Tibial nerve (tissue), 4 donors: ENCODE results near the gene MEIS1. TPM values are rescaled to one million over a fixed set of nuclear protein-coding genes. Genes with fewer than 3 reads are reported as not detected.

Experiments
- DNase-seq, 2 donors: peaks; one replicate each; pipeline ENCODE4 v3.0.0-alpha.2; 2019; ENCODE audit warnings: low spot score in 2 of 2
- H3K27ac ChIP-seq, 4 donors: fragments of 200-600 bp; sonication (generic) in 3 of 4; one replicate each; pipeline ENCODE4 v1.5.1; 2017 to 2019; ENCODE audit warnings: mild to moderate bottlenecking in 1 of 4
- H3K27me3 ChIP-seq, 2 donors: fragments of 200-600 bp; sonication (generic) in 1 of 2; one replicate each; pipeline versions ENCODE4 v1.5.1 to v1.6.0; 2017 to 2019
- H3K36me3 ChIP-seq, 3 donors: fragments of 200-600 bp; sonication (generic); one replicate each; pipeline ENCODE4 v1.5.1; 2018 to 2019
- H3K4me1 ChIP-seq, 4 donors: fragments of 200-600 bp; sonication (generic) in 3 of 4; one replicate each; pipeline ENCODE4 v1.5.1; 2017 to 2019
- H3K4me3 ChIP-seq, 4 donors: fragments of 200-600 bp; sonication (generic) in 3 of 4; one replicate each; pipeline ENCODE4 v1.5.1; 2017 to 2019; ENCODE audit warnings: mild to moderate bottlenecking in 1 of 4, moderate library complexity in 1 of 4
- H3K9me3 ChIP-seq, 4 donors: fragments of 200-600 bp; sonication (generic) in 3 of 4; one replicate each; pipeline ENCODE4 v1.5.1; 2017 to 2019
- EP300 ChIP-seq, 2 donors: sonication (generic); formaldehyde crosslinking; IDR thresholded peaks; one replicate each; pipeline ENCODE4 v1.6.1; 2017; ENCODE audit warnings: antibody characterized with exemption in 2 of 2, mild to moderate bottlenecking in 1 of 2
- POLR2A ChIP-seq, 2 donors: fragments of 450-650 bp; IDR thresholded peaks; one replicate each; pipeline ENCODE4 v1.6.1; 2017; ENCODE audit warnings: antibody characterized with exemption in 2 of 2, mild to moderate bottlenecking in 2 of 2, moderate library complexity in 2 of 2
- WGBS, 2 donors: methylation state at CpG; one replicate each; pipeline ENCODE4 v1.1.5; 2018; 5-methylcytosine and 5-hydroxymethylcytosine counted together
- total RNA-seq, 4 donors: library from RNA; depleted of rRNA; stranded (reverse); fragments of >200 nt; gene quantifications; one replicate each; pipeline ENCODE4 v1.1.0, GENCODE V29; 2016
- TF ChIP-seq, protein P1 (sequence below), 5 experiments: fragments of 200-600 bp in 3 of 5; fragments of 450-650 bp in 2 of 5; sonication (generic) in 3 of 5; IDR thresholded peaks; one replicate each; pipeline ENCODE4 v1.5.1; 2016 to 2019; ENCODE audit warnings: antibody characterized with exemption in 5 of 5, mild to moderate bottlenecking in 3 of 5, moderate library complexity in 2 of 5

The MEIS1 gene
- total RNA-seq, 4 donors from 2014 or later: 9.0 to 18.4 (median 12.5) TPM

DNA sequence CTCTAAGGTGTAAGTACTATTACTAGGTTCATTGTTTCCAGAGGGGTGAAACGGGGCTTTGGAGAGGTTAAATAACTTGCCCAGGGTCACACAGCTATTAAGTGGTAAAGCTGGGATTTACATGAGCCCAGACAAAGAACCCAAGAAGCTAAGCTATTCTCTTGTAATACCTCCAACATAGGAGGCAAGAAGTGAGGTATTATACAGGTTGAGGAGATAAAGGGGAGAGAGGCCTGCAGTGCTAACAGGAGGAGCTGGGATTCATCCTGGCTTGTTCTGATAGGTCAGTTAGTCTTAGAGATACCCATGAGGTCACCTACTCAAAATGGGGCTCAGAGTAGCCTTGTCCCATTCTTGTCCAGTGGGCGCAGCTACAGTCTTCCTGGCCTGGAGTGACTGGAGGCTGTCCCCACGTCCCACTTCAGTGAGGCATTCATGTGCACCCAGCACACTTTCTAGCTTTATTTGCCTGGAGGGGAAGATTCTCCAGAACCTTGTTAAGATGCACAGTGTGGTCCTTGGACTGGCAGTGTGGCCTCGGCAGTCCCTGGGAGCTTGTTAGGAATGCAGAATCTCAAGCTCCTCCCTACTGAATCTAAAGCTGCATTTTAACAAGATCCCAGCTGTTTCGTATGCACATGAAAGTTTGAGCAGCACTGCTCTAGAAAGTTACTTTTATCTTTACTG is 63.5 kb downstream of the MEIS1 start:
- H3K9me3 ChIP-seq: no peaks in the 10 kb centered on the region
- no peak overlapping the region for H3K27ac ChIP-seq
- TF ChIP-seq POLR2A (IDR thresholded peaks at IDR 0.05) (no peak), EP300 (IDR thresholded peaks at IDR 0.05) (no peak)
- TF ChIP-seq, protein P1, sequence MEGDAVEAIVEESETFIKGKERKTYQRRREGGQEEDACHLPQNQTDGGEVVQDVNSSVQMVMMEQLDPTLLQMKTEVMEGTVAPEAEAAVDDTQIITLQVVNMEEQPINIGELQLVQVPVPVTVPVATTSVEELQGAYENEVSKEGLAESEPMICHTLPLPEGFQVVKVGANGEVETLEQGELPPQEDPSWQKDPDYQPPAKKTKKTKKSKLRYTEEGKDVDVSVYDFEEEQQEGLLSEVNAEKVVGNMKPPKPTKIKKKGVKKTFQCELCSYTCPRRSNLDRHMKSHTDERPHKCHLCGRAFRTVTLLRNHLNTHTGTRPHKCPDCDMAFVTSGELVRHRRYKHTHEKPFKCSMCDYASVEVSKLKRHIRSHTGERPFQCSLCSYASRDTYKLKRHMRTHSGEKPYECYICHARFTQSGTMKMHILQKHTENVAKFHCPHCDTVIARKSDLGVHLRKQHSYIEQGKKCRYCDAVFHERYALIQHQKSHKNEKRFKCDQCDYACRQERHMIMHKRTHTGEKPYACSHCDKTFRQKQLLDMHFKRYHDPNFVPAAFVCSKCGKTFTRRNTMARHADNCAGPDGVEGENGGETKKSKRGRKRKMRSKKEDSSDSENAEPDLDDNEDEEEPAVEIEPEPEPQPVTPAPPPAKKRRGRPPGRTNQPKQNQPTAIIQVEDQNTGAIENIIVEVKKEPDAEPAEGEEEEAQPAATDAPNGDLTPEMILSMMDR (IDR thresholded peaks at IDR 0.05): no peak
- no peaks in the 10 kb centered on the region for H3K36me3 ChIP-seq
- 77 to 83% methylated on average over 5 of the region's 5 CpGs for WGBS, 2 donors
- peaks cover 0 to 13% (median 9%) of the 10 kb centered on the region in 4 donors for H3K4me1 ChIP-seq
- H3K27me3 ChIP-seq: no peaks in the 10 kb centered on the region
- H3K4me3 ChIP-seq: no peak overlapping the region
- no peak for DNase-seq

DNA sequence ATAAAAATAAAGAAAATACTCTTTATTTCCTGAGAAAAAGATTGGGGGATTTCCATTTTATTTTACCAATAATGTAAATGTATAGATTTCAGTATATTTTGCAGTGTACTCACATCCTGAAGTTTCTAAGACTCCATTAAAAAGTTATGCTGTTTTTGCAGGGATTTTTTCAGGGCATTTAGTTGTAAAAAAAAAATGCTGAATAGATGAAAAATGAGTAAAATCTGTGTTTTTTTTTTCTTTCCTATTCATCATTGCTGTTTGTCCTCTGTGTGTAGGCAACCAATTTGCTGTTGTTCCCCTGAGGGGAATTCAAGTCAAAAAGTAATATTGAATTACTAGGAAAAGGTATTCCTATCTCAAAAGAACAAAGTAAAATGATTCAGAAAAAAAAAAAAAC is 66.3 kb downstream of the MEIS1 start:
- H3K4me3 ChIP-seq: no peak overlapping the region
- H3K27ac ChIP-seq: no peak overlapping the region
- H3K36me3 ChIP-seq: no peaks in the 10 kb centered on the region
- no peaks in the 10 kb centered on the region for H3K9me3 ChIP-seq
- no peaks in the 10 kb centered on the region for H3K27me3 ChIP-seq
- TF ChIP-seq, protein P1 (IDR thresholded peaks at IDR 0.05): no peak
- TF ChIP-seq EP300 (IDR thresholded peaks at IDR 0.05) (no peak), POLR2A (IDR thresholded peaks at IDR 0.05) (no peak)
- DNase-seq: no peak
- H3K4me1 ChIP-seq: peaks cover 0 to 4% (median 1%) of the 10 kb centered on the region in 4 donors

DNA sequence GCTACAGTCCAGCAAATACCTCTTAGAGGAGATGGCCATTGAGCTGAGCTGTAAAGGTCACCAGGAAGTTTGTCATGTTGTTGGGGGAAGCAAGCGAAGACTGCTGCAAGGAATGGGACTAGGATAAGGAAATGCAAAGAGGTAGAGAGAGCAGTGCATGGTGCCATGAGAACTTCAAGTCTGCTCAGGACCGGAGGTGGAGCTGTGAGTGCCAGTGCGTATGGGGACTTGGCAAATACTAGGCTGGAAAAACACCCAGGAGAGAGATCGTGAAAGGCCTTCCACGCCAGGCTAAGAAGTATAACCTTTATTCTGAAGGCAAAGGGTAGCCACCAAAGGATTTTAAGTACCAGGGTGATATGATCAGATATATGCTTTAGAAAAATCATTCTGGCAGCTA is 71.3 kb downstream of the MEIS1 start:
- Histone ChIP-seq H3K36me3 (no peaks in the 10 kb centered on the region), H3K4me3 (no peak overlapping the region), H3K9me3 (no peaks in the 10 kb centered on the region), H3K27me3 (no peaks in the 10 kb centered on the region), H3K27ac (no peak overlapping the region), H3K4me1 (peaks cover 0 to 19% (median 4%) of the 10 kb centered on the region in 4 donors)
- TF ChIP-seq POLR2A (IDR thresholded peaks at IDR 0.05): no peak
- TF ChIP-seq EP300 (IDR thresholded peaks at IDR 0.05): no peak
- TF ChIP-seq, protein P1 (IDR thresholded peaks at IDR 0.05): no peak
- DNase-seq: no peak
- 91 to 92% methylated on average over 5 of the region's 5 CpGs for WGBS, 2 donors

DNA sequence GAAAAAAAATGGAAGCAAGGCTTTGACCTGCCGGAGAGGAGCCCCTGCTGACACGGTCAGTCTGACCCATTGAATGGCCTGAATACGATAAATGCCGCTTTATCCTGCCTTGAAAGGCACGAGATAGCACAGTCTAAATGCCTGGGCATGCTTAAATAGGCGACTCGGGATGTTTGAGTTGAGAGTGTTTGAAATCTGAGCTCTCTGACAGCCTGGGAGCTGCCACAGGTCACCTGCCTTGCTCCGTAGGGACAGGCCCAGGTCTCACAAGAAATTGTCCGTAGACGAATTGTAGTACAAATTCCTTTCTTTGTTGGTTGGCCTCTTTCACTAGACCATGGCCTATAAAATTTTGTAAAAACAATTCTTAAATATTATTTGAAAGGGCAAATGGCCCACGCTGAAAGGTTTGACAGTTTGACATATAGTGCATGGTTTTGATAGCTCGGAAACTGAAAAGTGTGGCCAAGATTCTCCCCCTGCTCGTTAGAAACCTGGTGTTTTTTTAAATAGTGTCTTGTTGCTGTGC is 72.8 kb downstream of the MEIS1 start:
- TF ChIP-seq, protein P1 (IDR thresholded peaks at IDR 0.05): no peak
- TF ChIP-seq POLR2A (IDR thresholded peaks at IDR 0.05) (no peak), EP300 (IDR thresholded peaks at IDR 0.05) (no peak)
- no peaks in the 10 kb centered on the region for H3K36me3 ChIP-seq
- no peak overlapping the region for H3K27ac ChIP-seq
- H3K4me1 ChIP-seq: peaks cover 0 to 19% (median 4%) of the 10 kb centered on the region in 4 donors
- 76 to 78% methylated on average over 13 of the region's 13 CpGs for WGBS, 2 donors
- DNase-seq: no peak
- H3K27me3 ChIP-seq: no peaks in the 10 kb centered on the region
- no peaks in the 10 kb centered on the region for H3K9me3 ChIP-seq
- H3K4me3 ChIP-seq: no peak overlapping the region

DNA sequence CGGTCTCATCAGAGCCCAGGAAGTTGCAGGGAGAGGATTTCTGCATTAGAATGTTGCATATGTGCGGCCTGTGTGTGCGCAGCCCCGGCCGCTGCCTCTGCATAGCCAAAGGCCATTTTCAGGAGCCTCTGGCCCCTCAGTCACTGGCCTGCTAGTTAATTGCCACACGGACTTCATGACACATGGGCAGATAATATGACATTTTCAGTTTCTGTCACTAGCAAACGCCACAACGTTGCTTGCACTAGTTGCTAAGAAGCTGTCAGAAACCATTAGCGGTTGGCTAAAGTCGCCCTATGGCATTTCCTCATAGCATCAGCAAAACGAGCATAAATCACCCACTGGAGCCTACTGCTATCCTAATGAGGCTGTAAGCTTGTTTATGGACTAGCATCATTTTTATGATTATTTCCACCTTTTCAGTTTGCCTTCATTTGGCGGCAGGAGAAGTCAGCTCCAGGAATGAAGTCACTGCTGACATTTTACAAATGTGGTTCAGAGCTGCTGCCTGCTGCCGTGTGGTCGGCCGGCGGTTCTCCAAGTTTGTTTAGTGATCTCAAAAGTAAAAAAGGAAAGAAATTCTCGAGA is 73.7 kb downstream of the MEIS1 start:
- Histone ChIP-seq H3K4me3 (no peak overlapping the region), H3K9me3 (no peaks in the 10 kb centered on the region), H3K27me3 (no peaks in the 10 kb centered on the region), H3K4me1 (peaks cover 0 to 19% (median 4%) of the 10 kb centered on the region in 4 donors), H3K27ac (no peak overlapping the region), H3K36me3 (no peaks in the 10 kb centered on the region)
- no peak for DNase-seq
- no peak for TF ChIP-seq EP300 (IDR thresholded peaks at IDR 0.05)
- 55 to 56% methylated on average over 17 of the region's 17 CpGs for WGBS, 2 donors
